GM18861 (cell line): ENCODE data around the gene UACA.
"Not testable (repeated sequence)": the region's sequence is repeated elsewhere in the genome, so short reads cannot be mapped to it uniquely, and the experiment has no call there.

Source experiments
- ATAC-seq: cut with Tn5 transposase; IDR thresholded peaks from one replicate; pipeline ENCODE4 v1.9.1; 2021; ENCODE audit not compliant: unreplicated experiment

The UACA gene, protein sequence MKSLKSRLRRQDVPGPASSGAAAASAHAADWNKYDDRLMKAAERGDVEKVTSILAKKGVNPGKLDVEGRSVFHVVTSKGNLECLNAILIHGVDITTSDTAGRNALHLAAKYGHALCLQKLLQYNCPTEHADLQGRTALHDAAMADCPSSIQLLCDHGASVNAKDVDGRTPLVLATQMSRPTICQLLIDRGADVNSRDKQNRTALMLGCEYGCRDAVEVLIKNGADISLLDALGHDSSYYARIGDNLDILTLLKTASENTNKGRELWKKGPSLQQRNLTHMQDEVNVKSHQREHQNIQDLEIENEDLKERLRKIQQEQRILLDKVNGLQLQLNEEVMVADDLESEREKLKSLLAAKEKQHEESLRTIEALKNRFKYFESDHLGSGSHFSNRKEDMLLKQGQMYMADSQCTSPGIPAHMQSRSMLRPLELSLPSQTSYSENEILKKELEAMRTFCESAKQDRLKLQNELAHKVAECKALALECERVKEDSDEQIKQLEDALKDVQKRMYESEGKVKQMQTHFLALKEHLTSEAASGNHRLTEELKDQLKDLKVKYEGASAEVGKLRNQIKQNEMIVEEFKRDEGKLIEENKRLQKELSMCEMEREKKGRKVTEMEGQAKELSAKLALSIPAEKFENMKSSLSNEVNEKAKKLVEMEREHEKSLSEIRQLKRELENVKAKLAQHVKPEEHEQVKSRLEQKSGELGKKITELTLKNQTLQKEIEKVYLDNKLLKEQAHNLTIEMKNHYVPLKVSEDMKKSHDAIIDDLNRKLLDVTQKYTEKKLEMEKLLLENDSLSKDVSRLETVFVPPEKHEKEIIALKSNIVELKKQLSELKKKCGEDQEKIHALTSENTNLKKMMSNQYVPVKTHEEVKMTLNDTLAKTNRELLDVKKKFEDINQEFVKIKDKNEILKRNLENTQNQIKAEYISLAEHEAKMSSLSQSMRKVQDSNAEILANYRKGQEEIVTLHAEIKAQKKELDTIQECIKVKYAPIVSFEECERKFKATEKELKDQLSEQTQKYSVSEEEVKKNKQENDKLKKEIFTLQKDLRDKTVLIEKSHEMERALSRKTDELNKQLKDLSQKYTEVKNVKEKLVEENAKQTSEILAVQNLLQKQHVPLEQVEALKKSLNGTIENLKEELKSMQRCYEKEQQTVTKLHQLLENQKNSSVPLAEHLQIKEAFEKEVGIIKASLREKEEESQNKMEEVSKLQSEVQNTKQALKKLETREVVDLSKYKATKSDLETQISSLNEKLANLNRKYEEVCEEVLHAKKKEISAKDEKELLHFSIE (N-terminal part only)

DNA sequence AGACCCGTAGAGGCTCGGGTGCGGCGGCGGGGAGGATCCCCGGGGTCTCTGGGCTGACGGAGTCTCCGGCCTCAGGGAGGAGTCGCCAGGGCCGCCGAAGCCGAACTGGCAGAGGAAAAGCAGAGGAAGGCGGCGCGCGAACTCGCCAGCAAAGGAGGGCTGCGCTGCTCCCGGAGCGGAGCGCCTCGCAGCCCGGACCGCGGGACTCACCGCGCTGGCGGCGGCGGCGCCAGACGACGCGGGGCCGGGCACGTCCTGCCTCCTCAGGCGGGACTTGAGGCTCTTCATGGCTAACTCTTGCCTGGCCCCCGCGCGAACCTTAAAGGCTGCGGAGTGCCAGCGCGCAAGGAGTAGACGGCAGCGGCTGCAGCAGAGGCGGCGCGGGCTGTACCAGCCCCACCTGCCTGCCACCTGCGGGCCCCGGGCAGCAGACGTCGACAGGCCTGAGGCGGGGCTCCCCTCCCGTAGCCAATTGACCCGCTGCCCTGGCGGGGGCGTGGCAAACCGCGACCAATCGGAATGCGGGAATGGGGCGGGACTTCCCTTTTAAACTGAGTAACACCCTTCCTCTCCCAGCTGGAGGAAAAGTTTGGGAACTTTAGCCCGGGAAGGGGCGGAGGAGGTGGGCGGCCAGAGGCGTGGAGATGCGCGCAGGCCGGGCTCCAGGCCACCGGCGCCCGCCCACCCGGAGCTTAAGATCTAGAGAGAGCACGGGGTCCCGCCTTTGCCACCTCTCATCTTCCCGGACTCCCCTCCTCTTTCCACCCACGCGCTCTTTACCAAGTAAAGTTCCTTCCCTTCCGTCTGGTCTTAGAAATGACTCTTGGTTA lies at the start of gene UACA:
Gene UACA, minus strand, starts transcription at position 439 of the 830 bp plus-strand sequence. Its CDS starts 151 bp downstream, at position 288.
- peak; percentile 80 for ATAC-seq

DNA sequence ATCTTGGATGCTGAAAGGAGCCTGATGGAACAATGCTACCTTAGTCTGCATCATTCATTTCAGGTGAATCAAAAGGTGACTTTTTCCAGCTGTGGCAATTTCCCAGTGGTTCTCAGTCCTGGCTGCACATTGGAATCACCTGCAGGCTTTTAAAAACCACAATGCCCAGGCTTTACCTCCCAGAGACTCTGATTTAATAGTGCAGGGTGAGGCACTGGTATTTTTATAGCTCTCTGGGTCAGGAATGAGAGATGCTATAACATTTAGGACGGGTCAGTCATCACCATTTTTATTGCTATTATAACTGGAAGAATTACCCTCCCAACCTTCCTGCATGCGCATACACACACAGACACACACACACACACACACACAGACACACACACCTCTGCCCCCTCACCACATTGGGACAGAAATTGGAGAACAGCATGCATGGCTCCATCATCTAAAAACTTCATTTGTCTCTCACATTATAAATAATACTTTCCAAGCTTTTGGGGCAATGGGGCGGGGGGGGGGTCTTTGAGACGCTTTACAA lies 49.5 kb upstream of the UACA start:
- ATAC-seq, result no peak

DNA sequence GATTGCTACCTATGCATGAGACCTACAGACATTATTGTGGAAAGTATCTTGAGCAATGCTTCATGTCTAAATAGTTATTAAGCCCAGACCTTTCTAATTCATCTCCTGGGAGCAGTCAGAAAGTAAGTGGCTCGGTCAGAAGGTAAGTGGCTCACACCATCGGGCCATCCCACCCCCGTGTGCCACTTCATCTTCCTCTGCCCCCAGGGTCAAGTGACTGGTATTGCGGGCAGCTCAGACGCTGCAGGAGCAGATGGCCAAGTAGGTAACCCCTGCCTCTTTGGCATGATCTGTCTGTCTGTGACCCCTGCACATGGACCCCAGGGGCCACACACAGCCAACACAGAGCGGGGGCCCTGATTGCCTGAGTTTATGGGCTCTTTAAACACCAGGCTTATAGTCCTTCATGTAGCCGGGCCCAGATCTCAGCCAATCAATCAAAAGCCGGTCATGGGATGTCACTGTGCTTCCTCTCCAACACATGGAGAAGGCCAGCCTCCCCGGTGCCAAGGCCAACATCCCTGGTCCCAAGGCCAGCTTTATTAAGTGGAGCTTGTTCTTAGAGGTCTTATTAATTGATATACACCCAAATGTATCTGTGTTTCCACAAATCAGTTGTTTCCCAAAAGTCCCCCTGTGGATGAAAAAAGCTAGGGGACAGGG lies 47.7 kb upstream of the UACA start:
- no peak for ATAC-seq

DNA sequence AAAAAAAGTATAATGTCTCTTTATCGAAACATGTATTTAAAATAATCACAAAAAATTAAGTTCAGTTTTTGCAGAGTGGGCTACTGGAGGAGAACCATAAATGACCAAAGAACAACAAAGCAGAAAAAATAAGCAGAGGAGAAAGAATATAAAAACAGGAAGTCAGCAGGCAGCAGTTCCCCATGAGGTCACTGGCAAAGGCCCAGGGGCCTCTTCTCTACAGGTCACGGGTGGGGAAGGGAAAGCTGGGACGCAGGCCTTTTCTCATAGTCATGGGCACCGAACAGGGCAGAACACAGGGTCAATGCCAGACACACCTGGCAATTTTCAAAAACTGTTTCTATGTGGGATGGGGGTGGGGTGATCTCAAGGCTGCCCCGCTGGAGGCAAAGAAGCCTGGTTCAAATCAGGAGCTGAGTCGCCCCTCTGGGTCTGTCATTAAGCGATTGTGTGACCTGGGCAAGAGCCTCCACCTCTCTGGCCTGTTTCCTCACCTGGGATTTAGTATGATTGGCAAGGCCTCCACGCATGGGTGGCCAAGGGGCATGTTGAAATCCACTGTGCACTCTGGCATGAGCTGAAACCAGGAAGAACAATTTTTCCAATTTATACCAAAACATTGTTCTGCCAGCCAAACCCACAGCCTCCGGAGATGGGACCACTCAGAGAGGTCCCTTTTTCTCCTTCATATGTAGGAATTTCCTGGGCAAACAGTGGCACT lies 43.8 kb upstream of the UACA start:
- no peak for ATAC-seq

DNA sequence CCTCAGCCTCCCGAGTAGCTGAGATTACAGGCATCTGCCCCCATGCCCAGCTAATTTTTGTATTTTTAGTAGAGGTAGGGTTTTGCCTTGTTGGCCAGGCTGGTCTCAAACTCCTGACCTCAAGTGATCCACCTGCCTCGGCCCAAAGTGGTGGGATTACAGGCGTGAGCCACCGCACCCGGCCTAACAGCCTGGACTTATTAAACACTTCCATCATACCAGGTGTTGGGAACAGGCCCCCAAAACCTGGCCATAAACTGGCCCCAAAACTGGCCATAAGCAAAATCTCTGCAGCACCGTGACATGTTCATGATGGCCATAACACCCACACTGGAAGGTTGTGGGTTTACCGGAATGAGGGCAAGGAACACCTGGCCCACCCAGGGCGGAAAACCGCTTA lies 41.0 kb upstream of the UACA start:
- ATAC-seq, result not testable (repeated sequence)

DNA sequence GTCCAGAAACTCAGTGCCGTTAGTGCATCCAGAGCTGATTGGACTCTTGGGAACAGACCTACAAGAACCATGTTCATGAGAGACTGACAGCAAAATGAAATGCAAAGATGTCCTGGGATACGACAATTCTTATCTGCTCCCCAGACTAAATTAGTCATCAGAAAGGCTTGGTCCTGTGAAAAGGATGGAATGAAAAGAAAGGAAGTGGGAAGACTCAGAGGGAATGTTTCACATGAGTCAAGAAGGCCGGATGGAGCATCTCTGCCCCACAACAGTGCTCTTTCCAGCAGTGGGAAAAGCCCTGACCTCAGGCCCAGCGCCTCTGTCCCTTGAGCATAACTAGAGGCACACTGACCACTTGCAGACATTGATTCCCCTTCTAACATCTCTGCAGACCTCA lies 39.3 kb upstream of the UACA start:
- ATAC-seq, result no peak

DNA sequence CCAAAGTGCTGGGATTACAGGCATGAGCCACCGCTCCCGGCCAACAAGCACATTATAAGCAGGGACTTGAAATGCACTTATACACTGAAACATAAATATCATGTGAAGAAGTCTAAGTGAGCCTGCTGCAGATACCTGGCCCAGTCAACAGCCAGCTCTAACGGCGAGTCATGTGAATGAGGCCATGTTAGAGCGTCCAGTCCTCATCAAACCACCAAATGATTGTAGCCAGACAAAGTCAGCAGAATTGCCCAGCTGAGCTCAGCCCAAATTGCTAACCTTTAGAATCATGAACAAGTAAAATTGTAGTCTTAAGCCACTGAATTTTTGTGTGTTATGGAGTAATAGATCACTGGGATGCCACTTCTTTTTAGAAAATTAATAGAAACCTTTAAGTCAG lies 37.8 kb upstream of the UACA start:
- no peak for ATAC-seq

DNA sequence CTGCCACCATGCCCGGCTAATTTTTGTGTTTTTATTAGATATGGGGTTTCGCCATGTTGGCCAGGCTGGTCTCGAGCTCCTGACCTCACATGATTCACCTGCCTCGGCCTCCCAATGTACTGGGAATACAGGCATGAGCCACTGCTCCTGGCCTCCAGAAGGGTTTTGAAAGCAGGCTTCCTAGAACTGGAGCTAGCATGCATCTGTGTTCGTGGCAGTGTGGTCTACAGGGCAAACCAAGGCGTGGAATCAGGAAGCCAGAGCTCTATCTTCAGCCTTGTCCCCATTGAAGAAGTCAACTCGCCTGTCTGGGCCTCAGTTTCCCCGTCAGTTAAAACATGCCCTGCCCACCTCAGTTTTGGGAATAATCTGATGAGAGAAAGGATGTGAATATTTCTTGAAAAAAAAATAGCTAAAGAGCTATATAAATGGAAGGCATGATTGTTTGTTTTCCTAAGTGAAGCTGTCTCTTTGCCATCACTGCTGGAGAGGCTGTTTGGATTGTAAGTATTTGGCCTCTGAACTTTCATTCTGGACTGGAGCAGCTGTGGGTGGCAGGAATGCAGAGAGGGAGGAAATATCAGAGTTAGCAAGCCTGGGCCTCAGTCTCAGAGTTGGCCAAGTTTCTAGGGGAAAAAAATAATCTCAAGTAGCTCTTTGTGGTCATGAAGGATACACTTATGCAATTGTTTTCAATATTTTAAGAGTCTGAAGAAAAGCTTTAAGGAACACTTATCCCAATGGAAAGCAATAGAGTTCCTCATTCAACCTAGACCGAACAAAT lies 36.5 kb upstream of the UACA start:
- ATAC-seq, result no peak

DNA sequence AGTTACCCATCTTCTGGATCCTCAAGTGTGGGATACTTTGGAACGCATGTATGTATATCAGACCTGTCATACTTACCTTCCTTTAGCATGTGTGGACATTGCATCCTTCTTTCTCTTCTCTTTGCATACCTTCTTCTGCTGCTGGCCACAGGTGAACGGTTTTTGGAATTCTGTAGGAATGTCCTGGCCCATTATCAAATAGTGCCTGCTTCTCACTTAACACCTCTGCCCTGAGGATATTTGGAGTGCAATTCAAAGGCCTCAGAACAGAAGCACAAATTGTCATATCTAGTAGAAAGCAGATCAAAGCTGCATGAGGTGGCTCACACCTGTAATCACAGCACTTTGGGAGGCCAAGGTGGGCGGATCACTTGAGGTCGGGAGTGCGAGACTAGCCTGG lies 34.1 kb upstream of the UACA start:
- no peak for ATAC-seq

DNA sequence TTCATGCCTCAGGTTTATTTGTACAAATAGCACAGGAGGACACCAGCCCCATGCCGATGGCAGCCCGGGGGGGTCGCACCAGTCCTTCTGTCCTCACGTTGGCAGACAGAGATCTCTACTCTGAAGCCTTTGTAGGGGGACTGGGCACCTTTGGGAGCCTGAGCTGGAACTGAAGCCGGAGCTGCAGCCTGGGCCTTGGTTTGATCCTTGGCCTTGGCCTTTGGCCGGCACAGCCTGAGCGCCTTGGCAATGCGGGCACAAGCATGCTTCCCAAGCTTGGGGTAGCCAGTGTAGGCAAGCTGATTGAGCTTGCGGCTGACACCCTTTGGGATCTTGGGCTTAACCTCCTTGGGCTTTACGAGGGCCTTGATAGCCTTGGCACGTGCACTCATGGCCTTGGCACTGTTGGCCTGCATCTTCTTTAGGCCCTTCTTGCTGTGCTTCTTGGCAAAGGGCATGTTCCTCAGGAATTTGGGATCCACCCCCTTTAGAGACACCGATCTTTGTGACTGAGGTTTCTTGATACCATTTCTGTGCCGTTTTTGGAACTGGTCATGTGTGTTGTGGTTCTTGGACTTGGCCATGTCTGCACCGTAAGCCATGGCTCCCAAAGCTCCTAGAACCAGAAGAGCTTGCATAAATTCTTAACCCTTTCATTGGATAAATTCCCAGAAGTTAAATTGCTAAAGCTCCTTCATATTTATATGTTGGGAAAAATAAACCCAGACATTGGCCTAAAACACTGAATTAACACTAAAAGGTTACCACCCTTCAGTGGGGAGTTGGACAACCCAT lies 33.4 kb upstream of the UACA start:
- no peak for ATAC-seq

DNA sequence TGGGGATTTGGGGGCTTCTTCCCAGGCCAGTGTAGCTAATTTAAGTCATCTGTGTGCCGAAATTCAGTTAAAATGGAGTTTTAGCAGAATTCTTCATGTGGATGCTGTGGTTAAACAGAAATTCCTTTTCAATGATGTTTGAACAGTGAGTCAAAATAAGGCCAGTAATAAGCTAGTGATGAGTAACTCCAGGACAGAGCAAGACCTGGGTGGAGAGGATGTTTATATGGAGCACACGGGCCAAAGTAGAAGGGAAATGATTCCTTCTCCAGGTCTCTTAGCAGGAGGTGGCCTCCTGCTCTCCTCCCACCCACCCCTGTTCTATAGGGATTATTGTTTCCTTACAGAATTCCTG lies 31.9 kb upstream of the UACA start:
- no peak for ATAC-seq

DNA sequence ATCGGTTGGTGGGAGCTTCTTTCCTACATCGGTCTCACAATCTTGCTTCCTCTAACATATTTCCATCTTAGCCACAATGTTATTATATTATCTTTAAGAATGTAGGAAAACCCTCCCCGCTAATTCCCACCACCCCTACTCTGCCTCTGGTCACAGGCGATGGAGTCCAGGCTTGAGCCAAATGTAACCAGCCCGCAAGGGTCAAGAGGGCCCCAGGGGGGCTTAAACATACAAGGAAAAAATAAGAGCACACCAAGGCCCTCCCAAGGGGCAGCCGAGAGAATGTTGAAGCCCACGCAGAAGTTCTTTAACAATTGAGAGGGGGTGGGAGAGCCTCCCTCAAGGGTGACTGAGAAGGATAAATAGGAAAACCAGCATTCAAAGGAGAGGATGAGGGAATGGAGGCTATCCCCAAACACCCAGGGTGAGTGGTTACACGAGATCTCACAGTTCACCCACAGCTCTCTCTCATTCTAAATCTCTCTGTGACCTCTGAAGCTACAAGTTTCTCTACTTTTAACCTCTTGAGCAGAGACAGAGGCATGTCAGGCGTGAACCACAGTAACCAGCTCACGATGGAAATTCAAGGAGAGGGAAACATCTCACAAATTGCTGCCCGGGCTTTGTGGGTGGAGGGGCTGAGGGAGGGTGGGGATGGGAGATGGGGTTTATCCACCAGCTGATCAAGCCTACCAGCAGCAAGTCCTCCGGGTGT lies 31.4 kb upstream of the UACA start:
- no peak for ATAC-seq

DNA sequence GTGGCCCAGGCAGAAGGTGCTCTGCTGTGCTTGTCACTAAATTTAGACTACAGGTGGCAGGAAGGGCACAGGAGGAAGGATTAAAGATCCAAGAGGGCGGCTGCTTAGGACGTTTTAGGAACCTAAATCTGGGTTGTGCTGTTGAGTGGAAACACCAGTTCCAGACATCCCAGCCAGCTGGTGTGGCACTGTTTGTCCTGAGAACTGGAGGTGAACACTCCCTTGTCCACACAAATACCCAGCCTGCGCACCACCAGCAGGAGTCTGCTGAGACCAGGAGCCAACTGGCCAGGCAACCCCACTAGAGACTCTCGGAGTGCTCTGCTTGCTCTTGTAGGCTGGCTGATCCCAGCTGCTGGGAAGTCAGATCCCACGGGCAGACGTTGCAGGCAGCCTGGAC lies 30.3 kb upstream of the UACA start:
- ATAC-seq, result no peak

DNA sequence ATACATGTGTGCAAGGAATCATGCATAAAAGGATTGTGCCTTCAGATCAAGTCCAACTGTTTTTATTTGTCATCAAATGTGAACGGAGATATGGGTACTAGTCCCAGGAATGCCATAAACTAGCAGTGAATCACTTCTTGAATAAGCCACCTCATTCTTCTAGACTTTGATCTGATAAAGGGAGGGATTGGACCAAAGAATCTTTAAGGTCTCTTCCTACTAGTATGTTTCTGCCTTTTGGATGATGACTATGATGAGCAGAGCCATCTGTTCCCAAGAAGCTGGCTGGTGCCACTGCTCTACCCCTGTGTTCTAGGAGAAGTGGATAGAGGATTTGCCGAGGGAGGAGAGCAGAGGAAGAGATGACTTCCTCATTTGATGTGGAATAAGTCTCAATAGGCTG lies 28.8 kb upstream of the UACA start:
- ATAC-seq, result no peak

DNA sequence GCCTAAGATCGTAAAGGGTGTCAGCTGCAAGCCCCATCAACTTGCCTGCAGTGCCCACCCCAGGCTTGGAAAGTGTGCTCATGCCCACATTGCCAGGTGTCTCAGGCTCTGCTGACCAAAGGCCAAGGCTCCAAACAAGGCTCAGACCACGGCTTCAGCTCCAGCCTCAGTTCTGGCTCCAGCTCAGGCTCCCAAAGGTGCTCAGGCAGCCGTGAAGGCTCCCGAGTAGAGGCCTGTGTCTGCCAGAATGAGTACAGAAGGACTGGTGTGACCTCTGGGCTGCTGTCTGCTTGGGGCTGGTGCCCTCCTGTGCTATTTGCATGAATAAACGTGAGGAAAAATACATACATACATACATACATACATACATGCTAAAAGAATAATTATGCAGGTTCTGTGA lies 27.9 kb upstream of the UACA start:
- ATAC-seq, result no peak

DNA sequence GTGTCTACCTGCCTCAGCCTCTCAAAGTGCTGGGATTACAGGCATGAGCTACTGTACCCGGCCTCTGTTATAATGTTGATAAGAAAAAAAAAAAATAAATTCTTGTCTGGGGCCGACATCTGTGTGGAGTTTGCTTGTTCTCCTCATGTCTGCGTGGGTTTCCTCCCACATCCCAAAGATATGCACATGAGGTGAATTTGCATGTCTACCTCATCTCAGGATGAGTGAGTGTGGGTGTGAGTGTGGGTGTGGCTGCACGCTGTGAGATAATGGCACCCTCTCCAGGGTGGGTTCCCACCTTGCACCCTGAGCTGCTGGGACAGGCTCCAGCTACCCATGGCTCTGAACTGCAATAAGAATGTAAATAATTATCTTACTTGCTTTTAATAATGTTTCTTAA lies 25.9 kb upstream of the UACA start:
- ATAC-seq, result no peak
